OCI-LY7 (cell line): ENCODE measurements around the gene CCDC148.

ENCODE experiments used
- CTCF ChIP-seq: fragments of 200-600 bp; sonication (generic); conservative IDR thresholded peaks from 2 replicates; pipeline ENCODE4 v1.5.1; 2014; ENCODE audit warnings: mild to moderate bottlenecking, antibody characterized with exemption, low read length, moderate library complexity, mixed read lengths
- EZH2phosphoT487 ChIP-seq: fragments of 200-600 bp; sonication (generic); IDR thresholded peaks from 2 replicates; pipeline ENCODE4 v1.6.1; 2018; ENCODE audit warnings: low read depth, borderline replicate concordance, mild to moderate bottlenecking, mixed run types, antibody characterized with exemption, low read length, moderate library complexity, mixed read lengths

DNA sequence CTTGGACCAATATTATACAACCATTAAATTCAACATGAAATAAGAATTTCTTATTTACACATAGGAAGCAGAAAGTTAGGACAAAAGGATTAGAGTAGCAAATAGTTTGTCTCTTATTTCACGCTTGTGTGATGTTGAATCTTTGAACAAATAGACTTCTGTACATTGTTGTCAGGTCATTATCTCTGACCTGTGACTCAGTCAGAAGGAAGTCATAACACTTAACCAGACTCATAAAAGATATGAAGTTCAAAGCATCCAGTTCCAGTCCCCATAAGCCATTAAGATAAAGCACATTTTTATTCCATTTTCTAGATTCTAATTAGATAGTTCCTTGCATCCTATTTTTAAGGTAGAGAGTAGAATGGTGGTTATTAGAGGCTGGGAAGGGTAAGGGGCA, 224.1 kb downstream of the CCDC148 start:
- TF ChIP-seq CTCF: no peak
- TF ChIP-seq EZH2phosphoT487: no peak
